K562 (cell line): ENCODE measurements around the gene HOXB5. TPM values are rescaled to one million over a fixed set of nuclear protein-coding genes. Genes with fewer than 3 reads are reported as not detected.

Source experiments
- CBX5 ChIP-seq: IDR thresholded peaks from 2 replicates; pipeline ENCODE4 v1.6.1; 2014; ENCODE audit warnings: low read depth, borderline replicate concordance
- CREB3L1 ChIP-seq: fragments of 450-650 bp; IDR thresholded peaks from 2 replicates; pipeline ENCODE4 v1.6.1; 2014; ENCODE audit warnings: low read depth, mild to moderate bottlenecking, moderate library complexity, borderline replicate concordance
- ELF1 ChIP-seq: fragments of 200-800 bp; sonication (Bioruptor generic); IDR thresholded peaks from 2 replicates; pipeline ENCODE4 v1.6.1; 2016; ENCODE audit warnings: missing genetic modification characterization, missing compliant biosample characterization
- FUS ChIP-seq: fragments of 200-400 bp; formaldehyde crosslinking; optimal IDR thresholded peaks from 2 replicates; pipeline ENCODE3; 2017; ENCODE audit warnings: low read depth, low read length
- GABPA ChIP-seq: fragments of 200-800 bp; sonication (Bioruptor generic); conservative IDR thresholded peaks from 2 replicates; pipeline ENCODE4 v1.6.1; 2016; ENCODE audit warnings: low read depth, missing genetic modification characterization, missing compliant biosample characterization
- GABPB2 ChIP-seq: fragments of 250-450 bp; sonication (Bioruptor Pico); conservative IDR thresholded peaks from 2 replicates; pipeline ENCODE4 v1.5.1; 2021; ENCODE audit warnings: mild to moderate bottlenecking
- GTF2F1 ChIP-seq: IDR thresholded peaks from 2 replicates; pipeline ENCODE4 v1.6.1; 2011; ENCODE audit warnings: low read depth, low read length, improper control_type of control experiment
- JUN ChIP-seq, 2 experiments: sonication (generic) in 1 of 2; formaldehyde crosslinking in 1 of 2; IDR thresholded peaks; 2 replicates each; pipeline versions ENCODE4 v1.6.1 to v1.8.0; 2012 to 2022; ENCODE audit warnings: borderline replicate concordance in 2 of 2, mild to moderate bottlenecking in 2 of 2, improper control_type of control experiment in 1 of 2, low read depth in 1 of 2, low read length in 1 of 2, missing genetic modification reagents in 1 of 2
- KDM1A ChIP-seq, 2 experiments: fragments of 450-650 bp; IDR thresholded peaks; 2 replicates each; pipeline ENCODE4 v1.6.1; 2016; ENCODE audit warnings: mild to moderate bottlenecking in 2 of 2
- L3MBTL2 ChIP-seq: fragments of 450-650 bp; IDR thresholded peaks from 2 replicates; pipeline ENCODE4 v1.6.1; 2016; ENCODE audit warnings: mild to moderate bottlenecking, moderate library complexity
- POLR3A ChIP-seq: IDR thresholded peaks from 2 replicates; pipeline ENCODE4 v1.6.1; 2011; ENCODE audit warnings: borderline replicate concordance, mild to moderate bottlenecking, moderate library complexity; ENCODE audit not compliant: insufficient read length, insufficient read depth; ENCODE audit errors: extremely low read depth
- PTRF ChIP-seq: fragments of 450-650 bp; IDR thresholded peaks from 2 replicates; pipeline ENCODE4 v1.6.1; 2016; ENCODE audit warnings: mild to moderate bottlenecking, missing genetic modification characterization, missing compliant biosample characterization
- RAD51 ChIP-seq: fragments of 450-650 bp; IDR thresholded peaks from 2 replicates; pipeline ENCODE4 v1.7.1; 2016; ENCODE audit warnings: low read depth, mild to moderate bottlenecking, borderline replicate concordance
- RBM14 ChIP-seq: fragments of 200-400 bp; formaldehyde crosslinking; IDR thresholded peaks from 2 replicates; pipeline ENCODE4 v1.6.1; 2018; ENCODE audit warnings: low read depth, mild to moderate bottlenecking, low read length, moderate library complexity, borderline replicate concordance; ENCODE audit not compliant: insufficient read depth
- SRF ChIP-seq, 2 experiments: fragments of 250-450, 450-650 bp in 1 of 2; sonication (Bioruptor Pico) in 1 of 2; sonication (generic) in 1 of 2; formaldehyde crosslinking; IDR thresholded peaks; 2 replicates each; pipeline versions ENCODE4 v1.5.0 to v1.5.1; 2020 to 2022; ENCODE audit warnings: mild to moderate bottlenecking in 1 of 2, missing genetic modification reagents in 1 of 2
- TAL1 ChIP-seq: fragments of 450-650 bp; IDR thresholded peaks from 2 replicates; pipeline ENCODE4 v1.6.1; 2016; ENCODE audit warnings: mild to moderate bottlenecking
- ZKSCAN3 ChIP-seq: fragments of 250-450 bp; sonication (Bioruptor Pico); IDR thresholded peaks from 2 replicates; pipeline ENCODE4 v1.4.0; 2020
- ZNF134 ChIP-seq: fragments of 250-450 bp; sonication (Bioruptor Pico); conservative IDR thresholded peaks from 2 replicates; pipeline ENCODE4 v1.4.0; 2020
- ZNF184 ChIP-seq: sonication (generic); formaldehyde crosslinking; IDR thresholded peaks from 2 replicates; pipeline ENCODE4 v1.5.0; 2020; ENCODE audit warnings: missing genetic modification reagents
- ZNF408 ChIP-seq: fragments of 250-450 bp; sonication (Bioruptor Pico); IDR thresholded peaks from 2 replicates; pipeline ENCODE4 v1.4.0; 2020; ENCODE audit warnings: low read depth, mild to moderate bottlenecking, moderate library complexity
- ZNF511 ChIP-seq: sonication (generic); formaldehyde crosslinking; IDR thresholded peaks from 2 replicates; pipeline ENCODE4 v1.8.0; 2022; ENCODE audit warnings: mild to moderate bottlenecking, missing genetic modification reagents
- ZNF512 ChIP-seq: IDR thresholded peaks from 2 replicates; pipeline ENCODE4 v1.6.1; 2016; ENCODE audit warnings: missing genetic modification characterization, missing compliant biosample characterization
- ZSCAN32 ChIP-seq: fragments of 450-650 bp; formaldehyde crosslinking; IDR thresholded peaks from 2 replicates; pipeline ENCODE4 v1.4.0; 2020; ENCODE audit warnings: mild to moderate bottlenecking, moderate library complexity
- polyA plus RNA-seq, 8 experiments: library from polyadenylated mRNA; depleted of rRNA in 4 of 8; stranded (reverse) in 5 of 8; unstranded in 3 of 8; fragments of >200 nt; fragmentation: Nextera tagmentation in 2 of 8; fragmentation: Illumina TruSeq in 1 of 8; extraction: Ambion mirVana in 2 of 8; extraction: Trizol in 1 of 8; gene quantifications; 2 replicates each; pipeline versions ENCODE4 v1.2.1 to v1.2.3, GENCODE V29; 2011 to 2014; ENCODE audit warnings: inconsistent platforms in 1 of 8, missing spikeins in 1 of 8
- total RNA-seq, 7 experiments: library from RNA; depleted of rRNA in 6 of 7; stranded (reverse); fragments of >200 nt in 6 of 7; fragmentation: Illumina TruSeq in 2 of 7; extraction: Trizol in 2 of 7; gene quantifications; 2 replicates each; pipeline versions ENCODE4 v1.2.1 to v1.2.3, GENCODE V29; 2011 to 2021; ENCODE audit warnings: low replicate concordance in 1 of 7
- TF ChIP-seq, protein P1 (sequence below): IDR thresholded peaks from 2 replicates; pipeline ENCODE4 v1.6.1; 2011; ENCODE audit not compliant: insufficient read length; ENCODE audit errors: extremely low read depth

Gene HOXB5
- total and polyA plus RNA-seq, 9 of the 15 experiments (the other 6 are each of a cell fraction or from before 2014, with no cell fraction given): 0.24 to 2.7 (median 0.65) TPM

DNA sequence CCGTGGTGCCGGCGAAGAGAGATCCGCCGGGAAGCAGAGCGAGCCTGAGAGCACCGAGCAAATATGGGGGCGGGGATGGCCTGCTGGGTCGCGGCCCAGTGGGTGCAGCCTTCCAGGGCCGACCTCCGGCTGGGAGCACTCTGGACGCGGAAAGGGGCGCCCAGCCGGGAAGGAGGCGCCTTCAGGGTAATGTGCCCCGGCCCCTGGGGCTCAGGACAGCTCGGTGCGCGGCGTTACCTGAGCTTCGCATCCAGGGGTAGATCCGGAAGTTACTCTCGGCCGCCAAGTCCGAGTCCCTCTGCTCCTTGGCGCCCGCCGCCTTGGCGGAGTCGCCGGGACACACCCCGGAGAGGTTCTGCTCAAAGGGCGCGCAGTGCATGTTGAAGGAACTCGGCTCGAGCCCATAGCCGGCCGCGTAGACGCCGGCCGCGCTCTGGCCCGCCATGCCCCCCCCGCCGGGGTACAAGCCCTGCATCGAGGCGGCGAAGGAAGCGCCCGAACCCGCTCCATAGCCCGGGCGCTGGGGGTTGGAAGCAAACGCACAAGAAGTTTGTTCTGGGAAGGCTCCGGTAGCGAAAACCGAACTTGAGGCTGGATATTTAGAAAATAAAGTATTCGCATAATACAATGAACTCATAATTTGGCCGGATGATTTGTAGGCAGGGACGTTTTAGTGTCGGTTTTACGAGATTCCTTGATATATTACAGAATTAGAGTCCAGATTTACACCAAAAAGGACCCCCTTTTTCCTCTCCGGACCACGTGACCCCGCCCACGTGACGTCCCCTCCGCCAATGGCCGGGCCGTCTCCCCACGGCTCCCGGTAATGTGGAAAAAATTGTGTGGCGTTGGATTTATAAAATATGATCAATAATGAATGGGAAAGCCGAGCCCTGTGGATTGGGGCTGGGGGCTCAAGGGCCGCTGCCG, 17.0 kb upstream of the HOXB5 start, which contains the start of gene HOXB7 (continued):
- TF ChIP-seq ZNF408: no peak
- no peak for TF ChIP-seq PTRF (tag)
- no peak; the same call in 1 of the 2 replicates for TF ChIP-seq GABPA
- no peak for TF ChIP-seq ZNF184 (CRISPR knock-in tag)
- no peak for TF ChIP-seq ZKSCAN3
- TF ChIP-seq ZSCAN32 (CRISPR knock-in tag): no peak
- TF ChIP-seq CREB3L1: no peak; the same call in 1 of the 2 replicates
- no peak for TF ChIP-seq GABPB2 (CRISPR knock-in tag)
- peak; percentile 67; the same call in 1 of the 2 replicates for TF ChIP-seq ZNF511 (CRISPR knock-in tag)
- TF ChIP-seq TAL1: no peak
- TF ChIP-seq CBX5: no peak
- TF ChIP-seq ELF1: 0 out of 2 replicates have a peak, but pooled peaks have one; percentile 53
- TF ChIP-seq ZNF134 (CRISPR knock-in tag): no peak
- TF ChIP-seq L3MBTL2: peak; percentile 75
- no peak for TF ChIP-seq ZNF512
- TF ChIP-seq JUN (IDR thresholded peaks at IDR 0.05; ENCODE audit: borderline replicate concordance, low read depth, low read length): no peak
- TF ChIP-seq JUN (CRISPR knock-in tag; IDR thresholded peaks at IDR 0.05; ENCODE audit: borderline replicate concordance): no peak
- TF ChIP-seq RAD51: peak; percentile 100
- TF ChIP-seq, protein P1, sequence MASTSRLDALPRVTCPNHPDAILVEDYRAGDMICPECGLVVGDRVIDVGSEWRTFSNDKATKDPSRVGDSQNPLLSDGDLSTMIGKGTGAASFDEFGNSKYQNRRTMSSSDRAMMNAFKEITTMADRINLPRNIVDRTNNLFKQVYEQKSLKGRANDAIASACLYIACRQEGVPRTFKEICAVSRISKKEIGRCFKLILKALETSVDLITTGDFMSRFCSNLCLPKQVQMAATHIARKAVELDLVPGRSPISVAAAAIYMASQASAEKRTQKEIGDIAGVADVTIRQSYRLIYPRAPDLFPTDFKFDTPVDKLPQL: no peak
- no peak for TF ChIP-seq FUS
- no peak for TF ChIP-seq RBM14
- TF ChIP-seq GTF2F1: no peak
- TF ChIP-seq POLR3A: no peak
- TF ChIP-seq SRF (CRISPR knock-in tag; IDR thresholded peaks at IDR 0.05): no peak
- no peak for TF ChIP-seq KDM1A (IDR thresholded peaks at IDR 0.05)
